GM12872 (cell line): ENCODE results near the gene CHST3.

ENCODE experiments used
- TF ChIP-seq, protein P1 (sequence below): IDR thresholded peaks from 3 replicates; pipeline ENCODE4 v1.5.1; 2011; ENCODE audit warnings: low read depth, mild to moderate bottlenecking, low read length, moderate library complexity; ENCODE audit not compliant: insufficient read depth

Gene CHST3

DNA sequence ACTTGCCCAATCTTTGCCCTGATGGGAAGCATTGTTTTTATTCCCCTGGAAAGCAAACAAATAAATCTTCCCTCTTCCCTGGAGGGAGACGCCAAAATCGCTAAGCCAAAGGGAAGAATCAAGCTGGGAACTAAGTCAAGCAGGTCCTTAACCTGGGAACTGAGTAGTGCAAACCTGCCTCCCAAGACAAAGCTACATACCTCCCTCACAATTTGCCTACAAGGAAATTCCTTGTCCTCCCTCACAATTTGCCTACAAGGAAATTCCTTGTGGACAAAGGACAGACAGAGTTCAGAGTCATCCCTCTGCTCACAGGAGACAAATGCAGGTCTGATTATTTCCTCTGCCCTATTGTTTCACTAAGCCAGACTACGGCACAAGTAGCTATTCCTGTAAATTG is 73.6 kb downstream of the CHST3 start:
- TF ChIP-seq, protein P1, sequence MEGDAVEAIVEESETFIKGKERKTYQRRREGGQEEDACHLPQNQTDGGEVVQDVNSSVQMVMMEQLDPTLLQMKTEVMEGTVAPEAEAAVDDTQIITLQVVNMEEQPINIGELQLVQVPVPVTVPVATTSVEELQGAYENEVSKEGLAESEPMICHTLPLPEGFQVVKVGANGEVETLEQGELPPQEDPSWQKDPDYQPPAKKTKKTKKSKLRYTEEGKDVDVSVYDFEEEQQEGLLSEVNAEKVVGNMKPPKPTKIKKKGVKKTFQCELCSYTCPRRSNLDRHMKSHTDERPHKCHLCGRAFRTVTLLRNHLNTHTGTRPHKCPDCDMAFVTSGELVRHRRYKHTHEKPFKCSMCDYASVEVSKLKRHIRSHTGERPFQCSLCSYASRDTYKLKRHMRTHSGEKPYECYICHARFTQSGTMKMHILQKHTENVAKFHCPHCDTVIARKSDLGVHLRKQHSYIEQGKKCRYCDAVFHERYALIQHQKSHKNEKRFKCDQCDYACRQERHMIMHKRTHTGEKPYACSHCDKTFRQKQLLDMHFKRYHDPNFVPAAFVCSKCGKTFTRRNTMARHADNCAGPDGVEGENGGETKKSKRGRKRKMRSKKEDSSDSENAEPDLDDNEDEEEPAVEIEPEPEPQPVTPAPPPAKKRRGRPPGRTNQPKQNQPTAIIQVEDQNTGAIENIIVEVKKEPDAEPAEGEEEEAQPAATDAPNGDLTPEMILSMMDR = no peak

DNA sequence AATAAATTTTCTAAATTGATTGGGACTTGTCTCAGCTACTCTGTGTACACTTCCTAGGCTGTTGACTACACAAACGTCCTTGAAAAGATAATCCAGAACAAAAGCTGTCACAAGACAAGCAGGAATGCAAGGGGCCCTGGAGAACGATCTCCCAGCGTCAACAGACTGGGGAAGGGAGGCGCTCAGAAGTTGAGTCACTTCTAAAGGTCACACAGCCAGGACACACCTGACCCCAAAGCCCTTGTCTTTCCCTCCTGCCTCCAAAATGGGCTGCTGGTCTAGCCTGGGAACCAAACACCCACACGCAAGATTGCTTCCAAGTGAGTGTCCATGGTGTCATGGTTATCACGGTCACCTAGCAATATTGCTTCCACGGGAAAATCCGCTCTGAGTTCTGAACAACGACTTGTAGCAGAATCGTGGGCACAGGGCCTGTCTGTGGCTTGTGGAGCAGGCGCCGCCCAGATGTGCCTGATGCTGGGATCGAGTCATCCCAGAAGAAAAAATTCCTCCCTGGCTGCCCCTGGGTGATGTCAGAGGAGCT is 74.3 kb downstream of the CHST3 start:
- TF ChIP-seq, protein P1 = no peak

DNA sequence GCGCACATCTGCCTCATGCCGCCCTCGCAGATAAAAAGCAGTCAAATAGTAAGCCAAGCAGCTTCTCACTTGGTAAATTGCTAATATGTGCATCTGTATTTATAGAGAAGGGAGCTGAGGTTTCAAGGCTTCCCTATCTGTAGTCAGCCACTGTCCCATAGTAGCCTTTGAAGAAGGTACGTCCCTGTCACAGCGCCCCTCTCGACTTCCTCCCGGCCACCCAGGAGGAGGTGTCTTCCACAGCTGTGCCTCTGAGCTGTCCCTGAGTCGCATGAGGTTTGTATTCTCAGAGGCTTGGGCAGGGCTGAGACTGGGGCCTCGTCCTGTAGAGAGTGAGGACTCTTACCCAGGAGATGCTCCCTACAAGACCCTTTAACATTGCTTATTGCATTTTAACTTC is 75.2 kb downstream of the CHST3 start:
- TF ChIP-seq, protein P1 = no peak

DNA sequence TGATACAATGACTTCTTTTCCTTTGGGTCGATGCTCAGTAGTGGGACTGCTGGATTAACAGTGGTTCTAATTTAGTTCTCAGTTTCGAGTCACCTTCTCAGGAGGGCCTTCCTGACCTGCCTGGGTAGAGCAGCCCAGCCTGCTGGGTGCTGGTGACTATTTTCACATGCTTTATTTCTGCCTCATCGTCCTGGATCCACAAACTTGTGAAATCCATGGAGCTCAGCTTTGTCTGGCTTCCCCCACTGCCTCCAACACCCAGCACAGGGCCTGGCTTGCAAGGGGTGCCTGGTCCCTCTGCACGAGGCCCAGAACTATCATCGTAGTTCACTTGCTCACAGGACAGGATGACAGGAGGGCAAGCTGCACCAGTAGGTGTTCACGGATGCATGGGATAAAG is 77.3 kb downstream of the CHST3 start:
- TF ChIP-seq, protein P1 = no peak

DNA sequence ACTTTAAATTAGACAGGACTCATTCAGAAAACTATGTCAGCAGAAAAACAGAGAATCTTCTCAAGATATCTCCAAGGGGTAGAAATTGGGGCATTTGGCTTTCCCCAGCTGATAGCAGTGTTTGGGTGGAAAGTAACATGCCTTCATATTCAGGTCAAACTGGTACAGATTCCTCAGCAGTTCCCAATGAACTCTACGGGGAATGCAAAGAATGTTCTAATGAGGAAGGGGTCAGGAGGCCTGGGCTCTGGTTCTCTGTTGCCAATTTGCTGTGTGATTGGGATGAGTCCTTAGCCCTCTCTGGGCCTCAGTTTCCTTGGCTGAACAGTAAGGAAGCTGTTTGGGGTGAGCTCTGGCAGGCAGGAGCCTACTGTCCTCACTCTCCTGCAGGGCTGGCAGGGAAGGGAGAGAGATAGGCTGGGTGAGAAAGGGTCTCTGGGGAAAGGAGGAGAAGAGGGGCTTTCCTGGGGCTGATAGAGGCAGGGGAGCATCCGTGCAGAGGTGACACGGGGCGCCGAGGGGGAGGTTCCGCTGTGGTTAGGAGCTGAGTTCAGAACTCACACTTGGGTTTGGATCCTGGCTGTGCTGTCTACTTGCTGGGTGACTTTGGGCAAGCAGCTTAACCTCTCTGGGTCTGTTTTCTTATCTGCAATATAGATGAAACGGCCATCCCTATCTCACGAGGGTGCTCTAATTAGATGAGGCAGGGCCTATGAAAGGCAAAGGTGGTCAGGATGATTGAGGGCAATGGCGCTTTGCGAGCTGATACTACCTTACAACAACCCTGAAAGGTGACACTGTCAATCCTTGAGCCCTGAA is 79.0 kb downstream of the CHST3 start:
- TF ChIP-seq, protein P1 = no peak

DNA sequence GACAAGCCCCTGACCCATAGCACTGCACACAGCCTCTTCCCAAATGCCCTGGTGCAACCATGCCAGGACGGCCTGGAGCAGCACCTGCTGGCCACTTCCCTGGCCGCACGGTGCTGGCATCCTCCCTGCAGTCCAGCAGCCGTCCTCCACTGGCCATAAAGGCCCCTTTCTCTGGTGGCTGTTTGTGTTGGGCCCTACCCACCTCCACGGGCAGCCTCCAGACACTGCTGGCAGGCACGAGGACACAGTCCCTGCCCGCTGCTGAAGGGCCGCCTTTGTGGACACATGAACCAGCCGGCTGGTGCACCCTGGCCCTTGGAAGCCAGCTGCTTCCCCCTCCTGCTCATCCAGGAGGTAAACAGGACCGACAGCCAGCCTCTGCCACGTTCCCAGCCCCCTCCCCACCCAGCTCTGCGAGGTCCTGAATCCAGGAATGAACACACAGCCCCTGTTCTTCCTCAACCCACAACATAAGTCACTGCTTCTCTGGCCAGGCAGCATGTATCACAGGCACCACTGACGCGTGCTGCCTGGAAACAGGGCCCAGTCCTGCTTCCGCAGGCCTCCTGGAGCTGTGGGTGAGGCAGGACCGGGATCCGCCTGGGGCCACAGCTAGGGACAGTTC is 80.3 kb downstream of the CHST3 start:
- TF ChIP-seq, protein P1 = no peak

DNA sequence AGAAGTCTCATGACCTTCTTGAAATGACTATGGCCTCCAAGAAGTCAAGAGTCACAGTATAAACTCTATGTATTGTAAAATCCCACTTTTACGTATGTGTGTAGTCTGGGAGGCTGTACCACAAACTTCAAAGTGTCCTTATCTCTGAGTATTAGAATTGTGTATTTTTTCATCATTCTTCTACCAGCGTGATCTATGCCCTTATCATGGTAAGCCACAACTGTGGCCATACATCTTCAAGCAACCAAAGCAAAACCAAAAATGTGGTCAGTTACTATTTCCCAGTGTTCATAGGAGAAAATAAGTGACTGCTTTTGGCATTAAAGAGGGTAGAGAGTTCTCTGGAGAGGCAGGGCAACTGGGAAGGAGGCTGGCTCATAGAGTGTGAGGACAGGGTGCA is 81.4 kb downstream of the CHST3 start:
- TF ChIP-seq, protein P1 = no peak
